OCI-LY1 (cell line): ENCODE results near the gene PNPLA5.

Experiments used
- H2AFZ ChIP-seq: fragments of 200-600 bp; sonication (generic), shearing (Covaris generic); 2 replicates; pipeline ENCODE4 v1.6.0; 2014; ENCODE audit warnings: antibody characterized with exemption, mild to moderate bottlenecking, low read length
- H3F3A ChIP-seq: fragments of 200-600 bp; sonication (generic), shearing (Covaris generic); 2 replicates; pipeline ENCODE4 v1.6.0; 2014; ENCODE audit warnings: mild to moderate bottlenecking, antibody characterized with exemption, low read length, moderate library complexity; ENCODE audit not compliant: insufficient read depth
- H3K27ac ChIP-seq: fragments of 200-600 bp; sonication (generic); 2 replicates; pipeline ENCODE4 v1.5.1; 2014; ENCODE audit warnings: low read length, mixed run types, mild to moderate bottlenecking, low read depth; ENCODE audit not compliant: poor library complexity, severe bottlenecking
- H3K27me3 ChIP-seq: fragments of 200-600 bp; sonication (generic); 2 replicates; pipeline ENCODE4 v1.6.0; 2014; ENCODE audit warnings: antibody characterized with exemption, mild to moderate bottlenecking, low read length, moderate library complexity; ENCODE audit not compliant: insufficient read depth
- H3K36me3 ChIP-seq: fragments of 200-600 bp; sonication (generic); 2 replicates; pipeline ENCODE4 v1.6.1; 2014; ENCODE audit warnings: mild to moderate bottlenecking, antibody characterized with exemption, low read length, moderate library complexity, mixed read lengths; ENCODE audit not compliant: insufficient read depth
- H3K4me1 ChIP-seq: fragments of 200-600 bp; sonication (generic); 2 replicates; pipeline ENCODE4 v1.5.1; 2014; ENCODE audit warnings: mild to moderate bottlenecking, low read length, moderate library complexity; ENCODE audit not compliant: insufficient read depth, severe bottlenecking
- H3K4me2 ChIP-seq: fragments of 200-600 bp; sonication (generic), shearing (Covaris generic); 2 replicates; pipeline ENCODE4 v1.6.1; 2014; ENCODE audit warnings: low read length
- H3K4me3 ChIP-seq: fragments of 200-600 bp; sonication (generic); 2 replicates; pipeline ENCODE4 v1.5.1; 2014; ENCODE audit warnings: low read length, low read depth, mild to moderate bottlenecking, mixed read lengths; ENCODE audit not compliant: poor library complexity, severe bottlenecking
- H3K79me2 ChIP-seq: fragments of 200-600 bp; shearing (Covaris generic); 2 replicates; pipeline ENCODE4 v1.6.1; 2016; ENCODE audit warnings: mixed run types, low read length, mixed read lengths; ENCODE audit not compliant: insufficient read depth
- H3K9ac ChIP-seq: fragments of 200-600 bp; sonication (generic), shearing (Covaris generic); 2 replicates; pipeline ENCODE4 v1.6.1; 2014; ENCODE audit warnings: mild to moderate bottlenecking, low read length, mixed read lengths
- H3K9me2 ChIP-seq: fragments of 200-600 bp; sonication (generic), shearing (Covaris generic); 2 replicates; pipeline ENCODE4 v1.6.1; 2014; ENCODE audit warnings: low read depth, mild to moderate bottlenecking, low read length, mixed read lengths
- H3K9me3 ChIP-seq: fragments of 200-600 bp; shearing (Covaris generic); 2 replicates; pipeline ENCODE4 v1.6.1; 2014; ENCODE audit warnings: low read length, mixed read lengths
- H4K20me1 ChIP-seq: fragments of 200-600 bp; sonication (generic), shearing (Covaris generic); 2 replicates; pipeline ENCODE4 v1.6.0; 2016; ENCODE audit warnings: mild to moderate bottlenecking, low read length; ENCODE audit not compliant: insufficient read depth
- EZH2 ChIP-seq: fragments of 200-600 bp; sonication (generic), shearing (Covaris generic); IDR thresholded peaks from 2 replicates; pipeline ENCODE4 v1.8.0; 2017; ENCODE audit warnings: borderline replicate concordance, mixed run types, mild to moderate bottlenecking, antibody characterized with exemption, low read length, moderate library complexity, mixed read lengths
- TF ChIP-seq, protein P1 (sequence below): fragments of 200-600 bp; sonication (generic), shearing (Covaris generic); IDR thresholded peaks from 2 replicates; pipeline ENCODE4 v1.5.1; 2017; ENCODE audit warnings: mild to moderate bottlenecking, antibody characterized with exemption, low read length, moderate library complexity, mixed read lengths

Gene PNPLA5

DNA sequence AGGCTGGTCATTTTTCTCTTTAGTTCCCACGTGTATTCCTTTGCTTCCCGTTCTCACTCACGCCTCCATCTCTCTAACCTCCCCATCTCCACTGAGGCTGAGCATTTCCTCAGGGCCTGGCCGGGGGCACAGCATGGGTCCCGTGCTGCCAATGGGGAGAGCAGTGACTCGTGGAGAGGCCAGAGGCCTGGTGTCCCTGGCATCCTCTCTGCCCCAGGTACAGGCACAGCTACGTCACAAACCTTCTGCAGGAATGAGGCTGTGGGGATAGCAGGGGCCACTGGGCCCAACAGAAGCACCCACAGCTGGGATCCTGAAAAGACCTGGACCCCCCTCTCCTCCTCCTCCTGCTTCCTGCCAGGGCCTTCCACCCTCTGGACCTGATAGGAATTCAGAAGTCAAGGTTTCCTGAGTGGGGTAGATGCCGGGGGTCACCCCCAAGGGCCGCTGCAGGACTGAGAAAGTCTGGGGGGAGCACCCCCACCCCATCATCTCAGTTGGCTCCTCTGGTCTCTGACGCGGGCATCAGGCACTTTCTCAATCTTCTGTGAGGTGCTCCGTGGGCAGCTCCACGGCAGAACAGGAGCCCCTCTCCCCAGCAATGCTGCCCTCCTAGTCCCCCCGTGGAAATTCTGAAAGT, 11.8 kb downstream of the PNPLA5 start:
- no peaks in the 10 kb centered on the region for H3K36me3 ChIP-seq

DNA sequence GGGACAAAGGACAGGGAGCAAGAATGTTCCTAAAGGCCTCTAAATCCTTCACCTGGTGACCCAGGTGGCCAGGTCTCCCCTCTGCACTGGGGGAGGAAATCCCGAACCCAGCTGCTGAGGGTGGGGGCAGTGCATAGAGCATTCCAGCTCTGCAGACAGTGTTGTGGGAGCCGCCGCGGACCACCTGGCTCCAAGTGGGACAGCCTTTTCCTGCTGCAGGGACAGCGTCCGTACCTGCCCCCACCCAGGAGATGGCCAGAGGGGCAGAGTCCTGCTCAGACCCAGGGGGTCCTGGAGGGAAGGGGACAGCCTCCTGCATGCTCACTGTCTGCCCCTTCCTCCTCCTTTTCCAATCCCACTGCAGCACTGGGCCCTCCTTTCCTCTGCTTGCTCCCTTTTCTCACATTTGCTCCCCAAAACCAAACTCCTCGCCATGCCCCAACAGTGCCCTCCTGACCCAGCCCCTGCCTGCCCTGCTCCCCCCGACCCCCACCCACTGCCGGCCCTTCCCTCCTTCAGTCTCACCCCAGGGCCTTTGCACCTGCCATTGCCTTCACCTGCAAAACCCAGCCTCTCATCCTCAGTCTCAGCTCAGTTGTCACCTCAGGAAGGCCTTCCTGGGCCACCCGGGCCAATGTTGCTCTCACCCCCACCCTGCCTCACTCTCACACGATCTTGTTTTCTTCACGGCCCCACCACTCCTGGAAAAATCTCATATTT, 12.8 kb downstream of the PNPLA5 start:
- no peaks in the 10 kb centered on the region for H3K27me3 ChIP-seq
- H4K20me1 ChIP-seq = no peaks in the 10 kb centered on the region
- H3K9me3 ChIP-seq = no peaks in the 10 kb centered on the region
- H3K4me2 ChIP-seq = no peak overlapping the region
- H3K9me2 ChIP-seq = no peaks in the 10 kb centered on the region
- TF ChIP-seq EZH2 = no peak
- TF ChIP-seq, protein P1, sequence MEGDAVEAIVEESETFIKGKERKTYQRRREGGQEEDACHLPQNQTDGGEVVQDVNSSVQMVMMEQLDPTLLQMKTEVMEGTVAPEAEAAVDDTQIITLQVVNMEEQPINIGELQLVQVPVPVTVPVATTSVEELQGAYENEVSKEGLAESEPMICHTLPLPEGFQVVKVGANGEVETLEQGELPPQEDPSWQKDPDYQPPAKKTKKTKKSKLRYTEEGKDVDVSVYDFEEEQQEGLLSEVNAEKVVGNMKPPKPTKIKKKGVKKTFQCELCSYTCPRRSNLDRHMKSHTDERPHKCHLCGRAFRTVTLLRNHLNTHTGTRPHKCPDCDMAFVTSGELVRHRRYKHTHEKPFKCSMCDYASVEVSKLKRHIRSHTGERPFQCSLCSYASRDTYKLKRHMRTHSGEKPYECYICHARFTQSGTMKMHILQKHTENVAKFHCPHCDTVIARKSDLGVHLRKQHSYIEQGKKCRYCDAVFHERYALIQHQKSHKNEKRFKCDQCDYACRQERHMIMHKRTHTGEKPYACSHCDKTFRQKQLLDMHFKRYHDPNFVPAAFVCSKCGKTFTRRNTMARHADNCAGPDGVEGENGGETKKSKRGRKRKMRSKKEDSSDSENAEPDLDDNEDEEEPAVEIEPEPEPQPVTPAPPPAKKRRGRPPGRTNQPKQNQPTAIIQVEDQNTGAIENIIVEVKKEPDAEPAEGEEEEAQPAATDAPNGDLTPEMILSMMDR = no peak
- no peaks in the 10 kb centered on the region for H3F3A ChIP-seq
- no peak overlapping the region for H3K27ac ChIP-seq
- H3K4me1 ChIP-seq = no peaks in the 10 kb centered on the region
- H3K9ac ChIP-seq = no peak overlapping the region
- H3K36me3 ChIP-seq = no peaks in the 10 kb centered on the region
- H2AFZ ChIP-seq = no peak overlapping the region
- H3K4me3 ChIP-seq = no peak overlapping the region
- H3K79me2 ChIP-seq = no peaks in the 10 kb centered on the region

More for the DNA sequence above, 11.8 kb downstream of the PNPLA5 start:
- Histone ChIP-seq H3K4me1 (no peaks in the 10 kb centered on the region), H2AFZ (no peak overlapping the region), H3F3A (no peaks in the 10 kb centered on the region), H3K9me3 (no peaks in the 10 kb centered on the region), H4K20me1 (no peaks in the 10 kb centered on the region), H3K4me3 (no peak overlapping the region), H3K9ac (no peak overlapping the region), H3K27ac (no peak overlapping the region), H3K4me2 (no peak overlapping the region), H3K79me2 (no peaks in the 10 kb centered on the region), H3K27me3 (no peaks in the 10 kb centered on the region), H3K9me2 (no peaks in the 10 kb centered on the region)
- TF ChIP-seq EZH2 = no peak
- TF ChIP-seq, protein P1 = no peak

DNA sequence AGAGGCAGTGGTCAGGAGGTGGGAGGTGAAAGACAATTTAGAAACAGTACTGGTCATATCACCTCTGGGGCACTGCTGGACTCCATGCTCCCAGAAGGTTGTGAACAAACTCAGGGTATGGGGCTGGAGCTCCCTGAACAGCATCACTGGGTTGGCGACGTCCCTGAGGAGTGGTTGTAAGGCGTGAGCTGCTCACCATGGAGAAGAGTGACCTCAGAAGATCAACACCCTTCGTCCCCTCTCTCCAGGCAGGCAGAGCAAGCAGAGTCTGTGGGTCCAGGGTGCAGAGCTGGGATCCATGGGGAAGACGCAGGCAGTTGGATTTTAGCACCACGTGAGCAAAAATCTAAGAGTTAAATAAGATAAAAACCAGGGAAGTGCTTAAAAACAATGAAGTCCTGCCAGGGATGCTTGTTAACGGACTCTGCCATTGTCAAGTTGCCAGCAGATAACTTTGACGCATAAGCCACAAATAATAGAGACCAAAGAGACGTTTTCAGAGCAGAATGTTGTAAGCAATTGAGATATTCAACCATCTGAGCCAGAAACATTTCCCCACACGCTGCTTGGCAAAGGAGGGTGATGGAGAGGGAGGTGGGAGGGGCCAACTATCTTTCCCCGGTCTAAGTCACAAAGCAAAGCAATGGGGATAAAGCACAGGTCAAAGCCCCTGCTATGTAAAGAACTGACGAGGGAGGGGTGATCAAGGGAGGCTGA, 13.6 kb downstream of the PNPLA5 start:
- H2AFZ ChIP-seq = no peak overlapping the region
- no peaks in the 10 kb centered on the region for H3K9me3 ChIP-seq
- no peak overlapping the region for H3K27ac ChIP-seq
- no peaks in the 10 kb centered on the region for H4K20me1 ChIP-seq
- H3K27me3 ChIP-seq = no peaks in the 10 kb centered on the region
- TF ChIP-seq, protein P1 = no peak
- no peak for TF ChIP-seq EZH2
- H3F3A ChIP-seq = no peaks in the 10 kb centered on the region
- no peak overlapping the region for H3K4me2 ChIP-seq
- H3K36me3 ChIP-seq = no peaks in the 10 kb centered on the region
- H3K9ac ChIP-seq = no peak overlapping the region
- no peaks in the 10 kb centered on the region for H3K4me1 ChIP-seq
- H3K9me2 ChIP-seq = no peaks in the 10 kb centered on the region
- H3K4me3 ChIP-seq = no peak overlapping the region
- H3K79me2 ChIP-seq = no peaks in the 10 kb centered on the region
